Ovary (tissue), 3 donors: ENCODE results near the gene BSPRY.

ENCODE experiments used
- CTCF ChIP-seq, 3 donors: fragments of 450-650 bp in 2 of 3; fragments of 200-600 bp in 1 of 3; IDR thresholded peaks; one replicate each; pipeline versions ENCODE4 v1.5.1 to v1.8.0; 2016 to 2022; ENCODE audit warnings: antibody characterized with exemption in 3 of 3, mild to moderate bottlenecking in 1 of 3
- EP300 ChIP-seq: sonication (generic); formaldehyde crosslinking; IDR thresholded peaks from one replicate; pipeline ENCODE4 v1.6.1; 2017; ENCODE audit warnings: antibody characterized with exemption
- POLR2A ChIP-seq: fragments of 450-650 bp; IDR thresholded peaks from one replicate; pipeline ENCODE4 v1.6.1; 2017; ENCODE audit warnings: antibody characterized with exemption, mild to moderate bottlenecking, moderate library complexity
- donor health status: DM: no; HTN: no; CAD: no.

GRCh38 chr9:113409883-113410206, 60.5 kb downstream of the BSPRY start:
- TF ChIP-seq CTCF (IDR thresholded peaks at IDR 0.05) (no peak), POLR2A (no peak), EP300 (no peak)
